HCT116 (cell line): ENCODE data around the gene TYROBP. TPM values are rescaled to one million over a fixed set of nuclear protein-coding genes. Genes with fewer than 3 reads are reported as not detected.
A peak's percentile ranks its signal among the peaks of the same experiment; 100 is the strongest.

Experiments
- ATAC-seq: fragments of 200-7000 bp; cut with Tn5 transposase; 2 replicates; pipeline ENCODE4 v1.9.1; 2020; ENCODE audit warnings: mild to moderate bottlenecking, moderate library complexity
- BruUV-seq: library from RNA; stranded (reverse); fragments of 400-500 nt; replicated peaks from 2 replicates; lab custom pipeline; 2021; lab: Mats Ljungman, UMichigan
- CTCF ChIA-PET: fragments of 300-600 bp; sonication (Branson Sonifier 250); formaldehyde crosslinking; loops from one replicate; lab custom pipeline; 2021; ENCODE audit warnings: antibody characterized with exemption; lab: Charles Lee
- POLR2A ChIA-PET: fragments of 300-600, 350-600 bp; sonication (Branson Sonifier 250); formaldehyde crosslinking; loops from one replicate; lab custom pipeline; 2021; ENCODE audit warnings: antibody characterized with exemption; lab: Charles Lee
- RAD21 ChIA-PET, 2 experiments: fragments of 300-600 bp; sonication (Branson Sonifier 250); formaldehyde crosslinking; loops; one replicate each; lab custom pipeline; 2023; ENCODE audit warnings: low total read pairs in 2 of 2; ENCODE audit not compliant: uncharacterized antibody in 2 of 2, unreplicated experiment in 2 of 2, low non-redundant PET in 1 of 2; lab: Charles Lee
- DNase-seq: peaks from one replicate; pipeline ENCODE4 v3.0.0-alpha.2; 2010; ENCODE audit warnings: low read depth, low spot score
- H2AFZ ChIP-seq: fragments of 200-600 bp; shearing (Covaris generic), sonication (generic); 2 replicates; pipeline ENCODE4 v1.6.1; 2017; ENCODE audit warnings: low read depth, mixed run types, mixed read lengths, antibody characterized with exemption, low read length; ENCODE audit not compliant: poor library complexity, severe bottlenecking
- H3K27ac ChIP-seq: 2 replicates; pipeline ENCODE4 v1.5.1; 2012; ENCODE audit warnings: low read depth, low read length
- H3K27me3 ChIP-seq: fragments of 200-600 bp; sonication (generic); 2 replicates; pipeline ENCODE4 v1.6.1; 2016; ENCODE audit warnings: mixed run types, low read length, mixed read lengths; ENCODE audit not compliant: insufficient read depth
- H3K36me3 ChIP-seq, 2 experiments: fragments of 200-500 bp in 1 of 2; fragments of 200-600 bp in 1 of 2; sonication (Bioruptor generic) in 1 of 2; sonication (generic) in 1 of 2; 2 replicates each; pipeline versions ENCODE4 v1.5.1 to v1.6.1; 2014 to 2016; ENCODE audit warnings: low read length in 2 of 2, inconsistent platforms in 1 of 2, mixed read lengths in 1 of 2, mixed run types in 1 of 2; ENCODE audit not compliant: insufficient read depth in 2 of 2, control insufficient read depth in 1 of 2
- H3K4me1 ChIP-seq, 2 experiments: fragments of 200-600 bp in 1 of 2; sonication (generic) in 1 of 2; 2 replicates each; pipeline versions ENCODE4 v1.5.1 to v1.6.1; 2012 to 2017; ENCODE audit warnings: low read length in 2 of 2, inconsistent platforms in 1 of 2, mild to moderate bottlenecking in 1 of 2, mixed read lengths in 1 of 2, mixed run types in 1 of 2, moderate library complexity in 1 of 2; ENCODE audit not compliant: insufficient read depth in 2 of 2, control insufficient read depth in 1 of 2
- H3K4me2 ChIP-seq: fragments of 200-600 bp; sonication (generic); 2 replicates; pipeline ENCODE4 v1.6.1; 2017; ENCODE audit warnings: mixed run types, low read length, mixed read lengths
- H3K4me3 ChIP-seq, 2 experiments: fragments of 200-600 bp in 1 of 2; sonication (generic) in 1 of 2; replicated peaks in 1 of 2; 2 replicates each; pipeline ENCODE4 v1.5.1; 2011 to 2016; ENCODE audit warnings: low read length in 2 of 2, control low read depth in 1 of 2, low read depth in 1 of 2, mild to moderate bottlenecking in 1 of 2, mixed read lengths in 1 of 2, mixed run types in 1 of 2
- H3K79me2 ChIP-seq: fragments of 200-600 bp; sonication (generic); 2 replicates; pipeline ENCODE4 v1.6.1; 2017; ENCODE audit warnings: mild to moderate bottlenecking, mixed run types, low read length, moderate library complexity, mixed read lengths; ENCODE audit not compliant: insufficient read depth
- H3K9ac ChIP-seq: fragments of 200-600 bp; sonication (generic); 2 replicates; pipeline ENCODE4 v1.6.1; 2016; ENCODE audit warnings: low read length, mixed read lengths
- H3K9me2 ChIP-seq: fragments of 200-600 bp; sonication (generic), shearing (Covaris generic); 2 replicates; pipeline ENCODE4 v1.6.1; 2017; ENCODE audit warnings: mixed run types, mild to moderate bottlenecking, moderate library complexity; ENCODE audit not compliant: insufficient read depth
- H3K9me3 ChIP-seq, 2 experiments: fragments of 200-500 bp in 1 of 2; fragments of 200-600 bp in 1 of 2; sonication (Bioruptor generic) in 1 of 2; sonication (generic) in 1 of 2; 2 replicates each; pipeline ENCODE4 v1.6.1; 2014 to 2017; ENCODE audit warnings: low read length in 2 of 2, mixed read lengths in 2 of 2, inconsistent platforms in 1 of 2, low read depth in 1 of 2, mild to moderate bottlenecking in 1 of 2, mixed run types in 1 of 2, moderate library complexity in 1 of 2; ENCODE audit not compliant: control insufficient read depth in 1 of 2, insufficient read depth in 1 of 2
- H4K20me1 ChIP-seq: fragments of 200-600 bp; sonication (generic), shearing (Covaris generic); 2 replicates; pipeline ENCODE4 v1.6.1; 2017; ENCODE audit warnings: mixed run types, mild to moderate bottlenecking, moderate library complexity; ENCODE audit not compliant: insufficient read depth
- ATF3 ChIP-seq: IDR thresholded peaks from 2 replicates; pipeline ENCODE4 v1.6.1; 2012
- CEBPB ChIP-seq: IDR thresholded peaks from 2 replicates; pipeline ENCODE4 v1.6.1; 2012; ENCODE audit warnings: low read depth
- EGR1 ChIP-seq: IDR thresholded peaks from 2 replicates; pipeline ENCODE4 v1.6.1; 2012; ENCODE audit warnings: low read depth
- FOSL1 ChIP-seq: IDR thresholded peaks from 2 replicates; pipeline ENCODE4 v1.6.1; 2012; ENCODE audit warnings: low read depth
- JUND ChIP-seq: IDR thresholded peaks from 2 replicates; pipeline ENCODE4 v1.6.1; 2012
- MAX ChIP-seq: IDR thresholded peaks from 2 replicates; pipeline ENCODE4 v1.6.1; 2012
- POLR2A ChIP-seq: IDR thresholded peaks from 2 replicates; pipeline ENCODE4 v1.7.0; 2011; ENCODE audit warnings: borderline replicate concordance; ENCODE audit not compliant: insufficient read depth, insufficient read length; ENCODE audit errors: extremely low read depth
- POLR2AphosphoS5 ChIP-seq: IDR thresholded peaks from 2 replicates; pipeline ENCODE4 v1.6.1; 2011; ENCODE audit warnings: mild to moderate bottlenecking, low read depth, low read length, moderate library complexity
- SIN3A ChIP-seq: IDR thresholded peaks from 2 replicates; pipeline ENCODE4 v1.6.1; 2012; ENCODE audit warnings: low read depth
- SP1 ChIP-seq: IDR thresholded peaks from 2 replicates; pipeline ENCODE4 v1.6.1; 2012; ENCODE audit warnings: low read depth
- ZBTB33 ChIP-seq: IDR thresholded peaks from 2 replicates; pipeline ENCODE4 v1.6.1; 2011; ENCODE audit warnings: mild to moderate bottlenecking, low read length, moderate library complexity; ENCODE audit not compliant: insufficient replicate concordance; ENCODE audit errors: extremely low read depth
- ZNF274 ChIP-seq: fragments of 200-500 bp; sonication (Bioruptor generic); IDR thresholded peaks from 2 replicates; pipeline ENCODE4 v1.6.1; 2014; ENCODE audit warnings: mild to moderate bottlenecking, low read depth, low read length, inconsistent platforms
- intact Hi-C: fragments of 100-400 bp; cut with micrococcal nuclease; formaldehyde crosslinking; loops from 2 replicates; pipeline ENCODE4 v1.10.0; 2022
- total RNA-seq: library from RNA; stranded (reverse); gene quantifications from one replicate; pipeline ENCODE4 v1.2.1, GENCODE V29; 2021; ENCODE audit not compliant: unreplicated experiment

TYROBP gene
- total RNA-seq, 1 experiment from 2014 or later, result 0.49 TPM

GRCh38 chr19:35869327-35870123 is 38.6 kb downstream of the TYROBP start:
- H3K4me3 ChIP-seq, result peak overlapping the region; percentile 49 to 61
- ATAC-seq (peak; percentile 85), DNase-seq (peak; percentile 89)
- intact Hi-C loops, result no loop called here
- H3K9me3 ChIP-seq, result no peaks in the 10 kb centered on the region
- peak overlapping the region; percentile 48; the same call in 1 of the 2 replicates for H3K9ac ChIP-seq
- H3K79me2 ChIP-seq, result no peaks in the 10 kb centered on the region
- no peaks in the 10 kb centered on the region for H4K20me1 ChIP-seq
- peaks cover 15 to 30% of the 10 kb centered on the region in 2 experiments; a peak in 3 of 4 replicates for H3K4me1 ChIP-seq
- ChIA-PET POLR2A (interaction anchor here (0.6 to 1.6 kb wide), 9 partner anchors 9 to 124 kb away, joined by 3 to 9 read pairs (median 3); partner anchors contain the start of genes LIN37, NFKBID and PSENEN), CTCF (interaction anchor here (1.3 to 2.5 kb wide), 2 partner anchors 10 to 13 kb away, joined by 4 to 12 read pairs; no protein-coding TSS in a partner anchor), RAD21 (interaction anchor here (0.6 to 1.2 kb wide), 4 partner anchors 10 to 601 kb away, joined by 3 to 4 read pairs (median 3); partner anchors contain the start of gene THAP8 (in 1 of the 2))
- no peaks in the 10 kb centered on the region for H3K36me3 ChIP-seq
- H3K27me3 ChIP-seq, result no peaks in the 10 kb centered on the region
- H3K9me2 ChIP-seq, result no peaks in the 10 kb centered on the region
- peak overlapping the region; percentile 80 for H3K4me2 ChIP-seq
- peak overlapping the region; percentile 43 for H3K27ac ChIP-seq
- BruUV-seq, result no TSS peak
- TF ChIP-seq POLR2A (peak; percentile 17), POLR2AphosphoS5 (peak; percentile 45; the same call in 1 of the 2 replicates), SIN3A (no peak), MAX (peak; percentile 94), CEBPB (no peak), SP1 (peak; percentile 29; the same call in 1 of the 2 replicates), EGR1 (0 out of 2 replicates have a peak, but pooled peaks have one; percentile 20)
- TF ChIP-seq, all 23 proteins: peak for 5
- H2AFZ ChIP-seq, result peak overlapping the region; percentile 83

- DNase-seq, result no peak
- H3K36me3 ChIP-seq, result no peaks in the 10 kb centered on the region
- H3K27ac ChIP-seq, result no peak overlapping the region; the same call in 1 of the 2 replicates
- H3K4me1 ChIP-seq, result peaks cover 15 to 30% of the 10 kb centered on the region in 2 experiments; a peak in 3 of 4 replicates
- TF ChIP-seq EGR1 (no peak), ZNF274 (no peak), POLR2AphosphoS5 (no peak), MAX (no peak), FOSL1 (no peak), ATF3 (no peak), JUND (no peak), ZBTB33 (no peak), CEBPB (no peak), SIN3A (no peak)
- intact Hi-C loops, result no loop called here
- peak overlapping the region; percentile 48 for H3K9ac ChIP-seq
- ChIA-PET CTCF (interaction anchor here (2.5 kb wide), 1 partner anchor 11 kb away, joined by 12 read pairs; no protein-coding TSS in a partner anchor), POLR2A (interaction anchor here (0.9 kb wide), 1 partner anchor 11 kb away, joined by 4 read pairs; no protein-coding TSS in a partner anchor), RAD21 (interaction anchor here in 1 of 2 experiments (0.6 kb wide), 2 partner anchors 185 to 601 kb away, joined by 3 to 4 read pairs; partner anchors contain the start of gene THAP8)
- no peaks in the 10 kb centered on the region for H3K9me2 ChIP-seq
- H3K4me2 ChIP-seq, result peak overlapping the region; percentile 80
- no peak overlapping the region for H2AFZ ChIP-seq
- peak overlapping the region; percentile 49 to 61 for H3K4me3 ChIP-seq
- H3K9me3 ChIP-seq, result no peaks in the 10 kb centered on the region
- no peaks in the 10 kb centered on the region for H3K79me2 ChIP-seq
- H4K20me1 ChIP-seq, result no peaks in the 10 kb centered on the region
- H3K27me3 ChIP-seq, result no peaks in the 10 kb centered on the region
- ATAC-seq, result no peak
- no TSS peak for BruUV-seq
Observed at GRCh38 chr19:35868823-35869326, 39.2 kb downstream of the TYROBP start.
